H1 (cell line): ENCODE results near the gene UBE2G2. TPM values are rescaled to one million over a fixed set of nuclear protein-coding genes. Genes with fewer than 3 reads are reported as not detected.

Experiments
- CTCF ChIA-PET: fragments of 300-600 bp; sonication (Branson Sonifier 250); formaldehyde crosslinking; loops from one replicate; lab custom pipeline; 2021; ENCODE audit not compliant: partially characterized antibody; lab: Charles Lee
- POLR2A ChIA-PET: fragments of 300-600 bp; sonication (Branson Sonifier 250); formaldehyde crosslinking; loops from one replicate; lab custom pipeline; 2021; ENCODE audit warnings: inconsistent platforms; ENCODE audit not compliant: partially characterized antibody; lab: Charles Lee
- DNase-seq, 2 experiments: peaks; one replicate each; pipeline versions ENCODE4 v3.0.0 to v3.0.0-alpha.2; 2010 to 2022; ENCODE audit warnings: low spot score in 2 of 2, low read depth in 1 of 2, mixed read lengths in 1 of 2
- FAIRE-seq: peaks from 2 replicates; lab custom pipeline; 2011; peaks lifted over from hg19 to GRCh38; lab: Jason Lieb, UNC
- H2AFZ ChIP-seq: 2 replicates; pipeline ENCODE4 v1.8.1; 2012; ENCODE audit warnings: low read length, inconsistent platforms
- H2AK5ac ChIP-seq: 2 replicates; pipeline ENCODE4 v1.6.1; 2013; ENCODE audit warnings: low read depth, low read length
- H2BK120ac ChIP-seq: replicated peaks from 2 replicates; pipeline ENCODE3; 2013; ENCODE audit warnings: low read depth, low read length, inconsistent platforms
- H2BK12ac ChIP-seq: 2 replicates; pipeline ENCODE4 v1.6.1; 2013; ENCODE audit warnings: low read depth, low read length
- H2BK15ac ChIP-seq: 2 replicates; pipeline ENCODE4 v1.6.1; 2013; ENCODE audit warnings: low read length
- H2BK20ac ChIP-seq: 2 replicates; pipeline ENCODE4 v1.6.1; 2013; ENCODE audit warnings: low read length
- H2BK5ac ChIP-seq: 2 replicates; pipeline ENCODE4 v1.6.1; 2013; ENCODE audit warnings: low read depth, low read length
- H3K14ac ChIP-seq: 2 replicates; pipeline ENCODE4 v1.6.1; 2013; ENCODE audit warnings: inconsistent platforms; ENCODE audit not compliant: insufficient read length
- H3K18ac ChIP-seq: 2 replicates; pipeline ENCODE4 v1.6.1; 2013; ENCODE audit warnings: low read length; ENCODE audit errors: extremely low read depth
- H3K23ac ChIP-seq: 2 replicates; pipeline ENCODE4 v1.6.1; 2013; ENCODE audit warnings: inconsistent platforms; ENCODE audit not compliant: insufficient read length
- H3K23me2 ChIP-seq: 2 replicates; pipeline ENCODE4 v1.6.1; 2013; ENCODE audit warnings: low read depth, low read length
- H3K27ac ChIP-seq: 2 replicates; pipeline ENCODE4 v1.6.1; 2011; ENCODE audit warnings: low read depth, low read length, inconsistent platforms
- H3K27me3 ChIP-seq, 4 experiments: replicated peaks in 1 of 4; 1 replicate in 1 of 4; 2 replicates in 3 of 4; pipeline versions ENCODE4 v1.6.1 to v1.8.1; 2011 to 2013; ENCODE audit warnings: low read length in 3 of 4, mild to moderate bottlenecking in 3 of 4, inconsistent platforms in 2 of 4, mixed read lengths in 2 of 4, moderate library complexity in 1 of 4; ENCODE audit not compliant: control insufficient read depth in 3 of 4, insufficient read depth in 3 of 4; ENCODE audit errors: extremely low read depth in 1 of 4
- H3K36me3 ChIP-seq, 4 experiments: 2 replicates each; pipeline versions ENCODE4 v1.6.1 to v1.8.1; 2011 to 2013; ENCODE audit warnings: mild to moderate bottlenecking in 4 of 4, low read length in 3 of 4, moderate library complexity in 2 of 4, control low read depth in 1 of 4, inconsistent platforms in 1 of 4; ENCODE audit not compliant: insufficient read depth in 4 of 4, control insufficient read depth in 2 of 4
- H3K4ac ChIP-seq: replicated peaks from 2 replicates; pipeline ENCODE3; 2013; ENCODE audit warnings: low read length, low read depth, mixed read lengths, inconsistent platforms; ENCODE audit not compliant: insufficient read length
- H3K4me1 ChIP-seq, 4 experiments: replicated peaks in 1 of 4; 1 replicate in 1 of 4; 2 replicates in 3 of 4; pipeline versions ENCODE4 v1.6.1 to v1.8.1; 2011 to 2013; ENCODE audit warnings: low read length in 3 of 4, inconsistent platforms in 2 of 4, mixed read lengths in 1 of 4; ENCODE audit not compliant: insufficient read depth in 4 of 4, control insufficient read depth in 3 of 4
- H3K4me2 ChIP-seq, 2 experiments: 2 replicates each; pipeline versions ENCODE4 v1.6.1 to v1.8.1; 2011 to 2013; ENCODE audit warnings: low read depth in 2 of 2, low read length in 2 of 2, control low read depth in 1 of 2, inconsistent platforms in 1 of 2, mild to moderate bottlenecking in 1 of 2; ENCODE audit not compliant: insufficient read depth in 1 of 2
- H3K4me3 ChIP-seq, 4 experiments: fragments of 200-600, 300-600 bp in 1 of 4; sonication (generic), shearing (Covaris generic), sonication (Bioruptor Twin) in 1 of 4; 2 replicates each; pipeline versions ENCODE4 v1.5.1 to v1.8.1; 2011 to 2016; ENCODE audit warnings: low read length in 4 of 4, low read depth in 3 of 4, control low read depth in 2 of 4, inconsistent platforms in 2 of 4, mild to moderate bottlenecking in 2 of 4, mixed read lengths in 1 of 4, moderate library complexity in 1 of 4; ENCODE audit not compliant: insufficient read depth in 2 of 4; ENCODE audit errors: extremely low read depth in 1 of 4
- H3K56ac ChIP-seq: replicated peaks from 2 replicates; pipeline ENCODE3; 2013; ENCODE audit warnings: low read depth, mild to moderate bottlenecking, mixed read lengths, low read length, inconsistent platforms; ENCODE audit not compliant: insufficient read length
- H3K79me1 ChIP-seq: 2 replicates; pipeline ENCODE4 v1.6.1; 2013; ENCODE audit warnings: low read depth, low read length, control low read depth
- H3K79me2 ChIP-seq, 2 experiments: 2 replicates each; pipeline versions ENCODE4 v1.6.1 to v1.8.1; 2012 to 2013; ENCODE audit warnings: low read length in 2 of 2, mild to moderate bottlenecking in 2 of 2, inconsistent platforms in 1 of 2; ENCODE audit not compliant: insufficient read depth in 2 of 2, control insufficient read depth in 1 of 2
- H3K9ac ChIP-seq, 4 experiments: replicated peaks in 1 of 4; 1 replicate in 1 of 4; 2 replicates in 3 of 4; pipeline versions ENCODE4 v1.6.1 to v1.8.1; 2011 to 2013; ENCODE audit warnings: low read depth in 3 of 4, low read length in 3 of 4, control low read depth in 2 of 4, mild to moderate bottlenecking in 2 of 4, moderate library complexity in 2 of 4, inconsistent platforms in 1 of 4; ENCODE audit errors: extremely low read depth in 1 of 4
- H3K9me3 ChIP-seq, 2 experiments: 2 replicates each; pipeline versions ENCODE4 v1.6.1 to v1.8.1; 2012 to 2013; ENCODE audit warnings: mild to moderate bottlenecking in 2 of 2, moderate library complexity in 2 of 2, control low read depth in 1 of 2, inconsistent platforms in 1 of 2, low read depth in 1 of 2, low read length in 1 of 2, mixed read lengths in 1 of 2; ENCODE audit not compliant: insufficient read depth in 2 of 2
- H4K20me1 ChIP-seq, 2 experiments: replicated peaks in 1 of 2; 2 replicates each; pipeline versions ENCODE3 to v1.8.1; 2011 to 2013; ENCODE audit warnings: inconsistent platforms in 2 of 2, low read length in 2 of 2, mild to moderate bottlenecking in 1 of 2; ENCODE audit not compliant: insufficient read depth in 2 of 2, control insufficient read depth in 1 of 2
- H4K5ac ChIP-seq: 2 replicates; pipeline ENCODE4 v1.6.1; 2013; ENCODE audit warnings: low read length, low read depth, mixed read lengths, inconsistent platforms; ENCODE audit not compliant: insufficient read length
- H4K8ac ChIP-seq: 2 replicates; pipeline ENCODE4 v1.8.0; 2013; ENCODE audit warnings: mild to moderate bottlenecking, moderate library complexity, low read length, inconsistent platforms; ENCODE audit not compliant: insufficient read depth; ENCODE audit errors: extremely low read depth
- H4K91ac ChIP-seq: replicated peaks from 2 replicates; pipeline ENCODE3; 2013; ENCODE audit warnings: low read length, mixed read lengths, inconsistent platforms; ENCODE audit not compliant: insufficient read length
- BCL11A ChIP-seq, 2 experiments: IDR thresholded peaks; one replicate each; pipeline ENCODE4 v1.6.1; 2011; ENCODE audit warnings: low read depth in 2 of 2, low read length in 2 of 2, mild to moderate bottlenecking in 2 of 2
- CBX8 ChIP-seq: fragments of 300-800, 300-1000 bp; sonication (generic); IDR thresholded peaks from 2 replicates; pipeline ENCODE4 v1.7.1; 2016; ENCODE audit warnings: low read depth, low read length, borderline replicate concordance
- CREB1 ChIP-seq: IDR thresholded peaks from 2 replicates; pipeline ENCODE4 v1.6.1; 2012; ENCODE audit warnings: inconsistent platforms
- CTBP2 ChIP-seq: IDR thresholded peaks from 2 replicates; pipeline ENCODE4 v1.7.0; 2011; ENCODE audit warnings: borderline replicate concordance, mild to moderate bottlenecking, moderate library complexity, mixed read lengths, low read length; ENCODE audit not compliant: insufficient read depth, insufficient read length
- EGR1 ChIP-seq: IDR thresholded peaks from 2 replicates; pipeline ENCODE4 v1.6.1; 2011; ENCODE audit warnings: low read depth, low read length, borderline replicate concordance
- EZH2 ChIP-seq: fragments of 200-600 bp; sonication (generic); IDR thresholded peaks from 2 replicates; pipeline ENCODE4 v1.7.1; 2012; ENCODE audit warnings: low read depth, mild to moderate bottlenecking, moderate library complexity, low read length, inconsistent platforms; ENCODE audit not compliant: severe bottlenecking
- FOSL1 ChIP-seq: IDR thresholded peaks from 2 replicates; pipeline ENCODE4 v1.6.1; 2011; ENCODE audit warnings: mild to moderate bottlenecking, low read depth, low read length, moderate library complexity; ENCODE audit not compliant: insufficient read depth
- HDAC2 ChIP-seq, 2 experiments: fragments of 300-600 bp in 1 of 2; sonication (generic) in 1 of 2; IDR thresholded peaks; 2 replicates each; pipeline ENCODE4 v1.6.1; 2011 to 2012; ENCODE audit warnings: low read depth in 2 of 2, low read length in 2 of 2, mild to moderate bottlenecking in 2 of 2, moderate library complexity in 2 of 2, borderline replicate concordance in 1 of 2, inconsistent platforms in 1 of 2
- PHF8 ChIP-seq: fragments of 200-600 bp; sonication (generic); conservative IDR thresholded peaks from 2 replicates; pipeline ENCODE4 v1.7.1; 2012; ENCODE audit warnings: low read depth, mild to moderate bottlenecking, inconsistent platforms, low read length, moderate library complexity
- RFX5 ChIP-seq: IDR thresholded peaks from 2 replicates; pipeline ENCODE4 v1.6.1; 2011; ENCODE audit warnings: low read depth, low read length, improper control_type of control experiment, borderline replicate concordance
- TAF1 ChIP-seq: IDR thresholded peaks from 2 replicates; pipeline ENCODE4 v1.6.1; 2011; ENCODE audit warnings: mild to moderate bottlenecking, low read depth, low read length
- TAF7 ChIP-seq: optimal IDR thresholded peaks from 2 replicates; pipeline ENCODE3; 2011; ENCODE audit warnings: low read depth, mild to moderate bottlenecking, inconsistent platforms, low read length, moderate library complexity, borderline replicate concordance
- YY1 ChIP-seq: IDR thresholded peaks from 2 replicates; pipeline ENCODE4 v1.6.1; 2011; ENCODE audit warnings: low read depth, mild to moderate bottlenecking, low read length
- WGBS, 2 experiments: shearing (Covaris generic) in 1 of 2; methylation state at CpG; one replicate each; pipeline versions ENCODE4 v1.1.6 to v1.1.7; 2013 to 2015; ENCODE audit warnings: low lambda C conversion rate in 2 of 2, mixed read lengths in 2 of 2, inconsistent platforms in 1 of 2, low coverage in 1 of 2, missing lambda C conversion rate in 1 of 2; ENCODE audit not compliant: insufficient replicate concordance in 2 of 2, insufficient coverage in 1 of 2, insufficient read length in 1 of 2; ENCODE audit errors: extremely low coverage in 1 of 2, missing lambda C conversion rate in 1 of 2; 5-methylcytosine and 5-hydroxymethylcytosine counted together
- polyA plus RNA-seq, 7 experiments: library from polyadenylated mRNA; depleted of rRNA in 3 of 7; stranded (reverse) in 5 of 7; unstranded in 2 of 7; fragments of >200 nt in 5 of 7; fragments of 200-250 nt in 2 of 7; gene quantifications; 1 replicate in 5 of 7; 2 replicates in 1 of 7; 4 replicates in 1 of 7; pipeline versions ENCODE4 v1.2.1 to v1.2.3, GENCODE V29; 2011 to 2013; ENCODE audit warnings: missing spikeins in 2 of 7, mixed read lengths in 2 of 7
- total RNA-seq: library from RNA; stranded (reverse); fragmentation: NEBNext Ultra II Directional; extraction: Animal tissue kit (Norgen Biotek cat#: 25700); gene quantifications from 2 replicates; pipeline ENCODE4 v1.2.1, GENCODE V29; 2021

UBE2G2 gene
- total and polyA plus RNA-seq, 2 of the 8 experiments (the other 6 are each of a cell fraction or from before 2014, with no cell fraction given), result 96.3 to 101 TPM

DNA sequence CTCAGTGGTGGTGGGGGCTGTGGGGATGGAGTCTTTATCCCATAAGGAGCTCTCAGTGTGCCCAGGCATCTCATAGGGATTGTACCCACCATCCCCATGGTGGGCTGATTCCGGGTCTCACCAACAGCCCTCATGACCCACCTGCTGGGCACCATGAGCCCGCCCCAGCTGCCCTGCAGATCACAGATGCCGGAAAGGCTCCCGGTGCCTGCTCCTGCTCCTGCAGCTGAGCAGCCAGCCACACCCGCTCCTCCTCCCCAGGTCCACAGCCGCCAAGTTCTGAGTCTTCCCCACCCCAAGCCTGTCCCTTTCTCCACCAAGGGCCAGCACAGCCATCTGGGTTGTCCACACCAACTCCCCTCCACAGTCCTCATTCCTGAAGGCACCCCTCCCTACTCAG lies 74.8 kb downstream of the UBE2G2 start:
- no peak for FAIRE-seq

More for the DNA sequence above, 74.8 kb downstream of the UBE2G2 start:
- 0 out of 2 replicates have a peak overlapping the region, but pooled peaks have one; percentile 27 for H2BK12ac ChIP-seq
- no peak overlapping the region for H3K23ac ChIP-seq
- no peaks in the 10 kb centered on the region for H3K79me1 ChIP-seq
- no peak overlapping the region for H2AFZ ChIP-seq
- DNase-seq, result no peak
- no peaks in the 10 kb centered on the region; a peak in 1 of 4 replicates for H3K9me3 ChIP-seq
- TF ChIP-seq TAF7 (no peak), CTBP2 (no peak), RFX5 (no peak), BCL11A (IDR thresholded peaks at IDR 0.05; ENCODE audit: low read depth in 2 of 2, low read length in 2 of 2) (no peak), FOSL1 (no peak), CBX8 (no peak), HDAC2 (IDR thresholded peaks at IDR 0.05; ENCODE audit: borderline replicate concordance in 1 of 2, low read depth in 2 of 2, low read length in 2 of 2) (no peak), PHF8 (no peak), YY1 (no peak), CREB1 (no peak), TAF1 (no peak), EGR1 (no peak), EZH2 (no peak)
- TF ChIP-seq, all 59 proteins: peak for 0
- Histone ChIP-seq H2BK120ac (no peak overlapping the region), H3K4me1 (peaks cover 0 to 18% (median 11%) of the 10 kb centered on the region in 4 experiments; a peak in 5 of 7 replicates), H3K14ac (no peak overlapping the region), H3K4me3 (no peak overlapping the region), H3K4ac (no peak overlapping the region), H4K8ac (no peak overlapping the region), H2BK5ac (no peak overlapping the region), H3K36me3 (no peaks in the 10 kb centered on the region), H3K27ac (no peak overlapping the region), H3K56ac (no peak overlapping the region), H3K79me2 (no peaks in the 10 kb centered on the region), H2AK5ac (no peak overlapping the region), H4K20me1 (no peaks in the 10 kb centered on the region), H3K9ac (no peak overlapping the region), H4K5ac (no peak overlapping the region), H2BK20ac (peak overlapping the region; percentile 34; the same call in 1 of the 2 replicates), H3K4me2 (no peak overlapping the region), H3K18ac (no peak overlapping the region; the same call in 1 of the 2 replicates), H3K23me2 (no peaks in the 10 kb centered on the region; the same call in 1 of the 2 replicates), H4K91ac (no peak overlapping the region), H2BK15ac (peak overlapping the region; percentile 81; the same call in 1 of the 2 replicates), H3K27me3 (peaks cover 0 to 17% (median 9%) of the 10 kb centered on the region in 4 experiments; a peak in 6 of 7 replicates)
- POLR2A ChIA-PET, result interaction anchor here (1.0 to 3.0 kb wide), 4 partner anchors 10 to 41 kb away, joined by 3 to 9 read pairs (median 4); no protein-coding TSS in a partner anchor
- CTCF ChIA-PET, result interaction anchor here (0.6 to 1.6 kb wide), 10 partner anchors 11 to 811 kb away, joined by 3 to 7 read pairs (median 3); partner anchors contain the start of gene KRTAP10-12
- 92% methylated on average over 6 of the region's 6 CpGs; no CpG with 5 or more reads in 1 of the 2 experiments for WGBS, 2 experiments
